Loucy (cell line): ENCODE data around the gene CDCP2.

Source experiments
- CTCF ChIP-seq: fragments of 200-600 bp; sonication (generic); conservative IDR thresholded peaks from 2 replicates; pipeline ENCODE4 v1.5.1; 2014; ENCODE audit warnings: mild to moderate bottlenecking, antibody characterized with exemption, low read length
- EZH2phosphoT487 ChIP-seq: fragments of 200-600 bp; IDR thresholded peaks from 2 replicates; pipeline ENCODE4 v1.6.1; 2018; ENCODE audit warnings: antibody characterized with exemption, mild to moderate bottlenecking, moderate library complexity, borderline replicate concordance

GRCh38 chr1:54124472-54124871, 28.3 kb downstream of the CDCP2 start:
- TF ChIP-seq CTCF (no peak), EZH2phosphoT487 (no peak)
